SK-N-DZ (cell line): Measurements from ENCODE around the gene DENND6A.

ENCODE experiments used
- DNase-seq: peaks from one replicate; pipeline ENCODE4 v3.0.0-alpha.2; 2015; ENCODE audit warnings: low spot score
- small RNA-seq, 2 experiments: library from RNA; depleted of rRNA; stranded (forward); fragments of <200 nt; gene quantifications; one replicate each; pipeline ENCODE3, GENCODE V24; 2014

The DENND6A gene

GRCh38 chr3:57577801-57578200 lies 115.1 kb downstream of the DENND6A start:
- no peak for DNase-seq

GRCh38 chr3:57575966-57576626 lies 116.8 kb downstream of the DENND6A start:
- DNase-seq, result no peak

Small RNA genes within 50 kb of the gene (small RNA-seq; reads per million reads assigned to genes)
- gene RNU6ATAC26P, result 0 to 0.18 reads per million in 2 experiments
